HG03066 (cell line): ENCODE data around the gene MYCBP.
"Not testable (repeated sequence)": the region's sequence is repeated elsewhere in the genome, so short reads cannot be mapped to it uniquely, and the experiment has no call there.

Experiments
- ATAC-seq: cut with Tn5 transposase; IDR thresholded peaks from one replicate; pipeline ENCODE4 v1.9.1; 2021; ENCODE audit warnings: low read depth; ENCODE audit not compliant: unreplicated experiment

MYCBP gene

DNA sequence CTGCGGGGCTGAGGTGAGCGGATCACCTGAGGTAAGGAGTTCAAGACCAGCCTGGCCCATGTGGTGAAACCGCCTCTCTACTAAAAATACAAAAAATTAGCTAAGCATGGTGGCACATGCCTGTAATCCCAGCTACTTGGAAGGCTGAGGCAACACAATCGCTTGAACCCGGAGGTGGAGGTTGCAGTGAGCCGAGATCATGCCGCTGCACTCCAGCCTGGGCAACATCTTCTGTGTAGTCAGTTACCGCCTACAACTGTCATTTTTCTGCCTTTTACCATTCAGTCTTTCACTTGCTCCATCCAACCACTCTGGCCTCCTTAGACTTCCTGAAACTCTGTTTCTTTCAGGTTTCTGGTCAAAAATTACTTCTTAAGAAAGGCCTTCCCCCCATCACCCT lies 2.2 kb downstream of the MYCBP start:
- ATAC-seq = no peak

DNA sequence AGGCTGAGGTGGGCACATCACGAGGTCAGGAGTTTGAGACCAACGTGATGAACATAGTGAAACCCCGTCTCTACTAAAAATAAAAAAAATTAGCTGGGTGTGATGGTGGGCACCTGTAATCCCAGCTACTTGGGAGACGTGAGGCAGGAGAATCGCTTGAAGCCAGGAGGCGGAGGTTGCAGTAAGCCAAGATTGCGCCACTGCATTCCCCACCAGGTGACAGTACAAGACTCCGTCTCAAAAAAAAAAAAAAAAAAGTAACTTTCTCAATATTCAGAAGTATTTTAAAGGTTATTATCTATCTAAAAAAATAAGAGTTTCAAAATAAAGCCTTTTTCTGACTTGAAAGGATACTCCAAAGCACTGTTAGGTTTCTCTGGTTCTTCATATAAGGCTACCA lies 5.9 kb downstream of the MYCBP start:
- no peak for ATAC-seq

GRCh38 chr1:38865112-38865715 lies 7.9 kb downstream of the MYCBP start:
- ATAC-seq = no peak

- no peak for ATAC-seq
Measured at GRCh38 chr1:38860454-38860795, 12.7 kb downstream of the MYCBP start.

GRCh38 chr1:38859561-38860453 lies 13.3 kb downstream of the MYCBP start, which contains the start of gene RRAGC:
TSS of gene RRAGC (minus strand) at chr1:38859772. CDS start at chr1:38859646, 126 bp downstream.
- ATAC-seq = peak; percentile 90

DNA sequence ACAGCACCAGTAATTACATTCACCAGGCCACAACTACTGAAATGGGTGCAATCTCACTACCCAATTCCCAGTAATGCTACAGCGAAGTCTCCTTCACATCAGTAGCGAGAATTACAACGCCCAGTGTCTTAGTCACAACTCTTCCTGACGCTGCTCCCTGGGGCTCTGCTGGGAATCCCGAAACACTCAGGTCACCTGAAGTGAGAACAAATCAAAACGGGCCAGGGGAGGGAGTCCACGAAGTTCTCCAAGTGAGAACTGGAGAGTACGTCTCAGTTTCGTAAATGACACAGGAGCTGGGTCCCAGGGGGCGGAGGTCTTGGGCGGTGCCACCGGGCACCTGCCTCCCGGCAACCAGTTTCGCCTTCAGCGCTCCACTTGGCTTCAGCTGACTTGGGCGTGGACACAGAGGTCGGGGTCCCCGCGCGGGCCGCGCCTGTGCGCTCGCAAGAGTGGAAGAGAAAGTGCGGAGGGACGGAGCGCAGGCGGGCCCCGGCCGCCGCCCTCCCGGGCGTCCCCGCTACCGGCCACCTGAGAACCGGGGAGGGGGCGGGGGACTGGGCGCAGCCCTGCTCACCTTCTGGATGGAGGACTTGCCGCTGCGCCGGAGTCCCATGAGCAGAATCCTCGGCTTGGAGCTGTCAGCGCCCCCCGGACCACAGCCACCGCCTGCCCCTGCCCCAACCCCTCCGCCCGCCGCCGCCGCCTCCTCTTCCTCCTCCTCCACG lies 14.2 kb downstream of the MYCBP start:
- ATAC-seq = peak; percentile 21

DNA sequence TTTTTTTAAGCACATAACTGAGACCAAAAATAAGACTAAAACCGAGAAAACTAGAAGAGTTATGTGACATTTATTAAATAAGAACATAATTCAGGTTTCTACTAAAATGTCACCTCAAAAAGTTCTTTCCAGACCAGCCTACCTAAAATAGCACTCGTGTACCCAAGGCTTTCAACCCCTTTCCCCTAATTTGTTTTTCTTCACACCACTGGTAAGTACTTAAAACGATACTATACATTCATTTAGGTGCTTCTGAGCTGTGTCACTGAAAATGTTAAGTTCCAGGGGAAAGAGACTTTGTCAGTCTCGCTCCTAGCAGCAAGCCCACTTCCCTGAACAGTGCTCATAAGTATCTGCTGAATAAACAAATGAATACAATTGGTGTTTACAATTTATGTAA lies 20.4 kb downstream of the MYCBP start:
- ATAC-seq = no peak

GRCh38 chr1:38848071-38848470 lies 25.1 kb downstream of the MYCBP start:
- ATAC-seq = no peak

DNA sequence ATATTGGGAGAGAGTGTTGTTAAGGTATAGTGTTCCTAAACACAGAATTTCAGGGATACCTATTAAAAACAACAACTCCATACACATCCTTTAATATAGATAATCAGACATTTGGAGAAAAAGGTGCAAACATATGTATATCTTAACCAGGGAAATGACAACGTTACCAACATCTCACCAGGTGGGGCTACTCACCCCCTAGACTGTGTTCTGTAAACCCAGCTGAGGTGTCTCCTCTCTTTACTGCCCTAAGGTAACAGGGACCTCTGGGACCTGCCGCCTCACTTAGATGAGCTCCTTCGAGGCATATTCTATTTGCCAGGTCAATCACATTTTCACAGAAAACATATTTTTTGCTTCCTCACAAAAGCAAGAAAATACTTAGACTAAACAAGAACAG lies 26.9 kb downstream of the MYCBP start:
- no peak for ATAC-seq

GRCh38 chr1:38845088-38845487 lies 28.1 kb downstream of the MYCBP start:
- ATAC-seq = not testable (repeated sequence)

DNA sequence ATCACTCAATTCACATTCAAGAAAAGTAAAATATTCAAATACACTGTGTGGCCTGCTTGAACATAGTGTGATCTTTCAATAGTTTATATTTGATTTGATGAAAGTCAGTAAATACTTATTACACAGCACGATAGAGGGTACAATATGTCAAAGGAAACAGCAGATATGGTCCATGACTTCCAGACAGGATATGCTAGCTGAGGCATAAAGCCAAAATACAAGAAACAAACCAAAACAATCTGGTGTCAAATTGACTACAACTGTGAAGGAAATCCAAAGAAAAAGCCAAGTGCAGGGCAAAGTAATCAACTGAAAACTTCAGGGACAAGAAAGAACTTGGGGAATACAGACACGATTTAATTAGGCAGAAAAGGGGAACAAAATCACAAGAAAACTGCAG lies 32.9 kb downstream of the MYCBP start:
- no peak for ATAC-seq

GRCh38 chr1:38839363-38839762 lies 33.8 kb downstream of the MYCBP start:
- no peak for ATAC-seq

DNA sequence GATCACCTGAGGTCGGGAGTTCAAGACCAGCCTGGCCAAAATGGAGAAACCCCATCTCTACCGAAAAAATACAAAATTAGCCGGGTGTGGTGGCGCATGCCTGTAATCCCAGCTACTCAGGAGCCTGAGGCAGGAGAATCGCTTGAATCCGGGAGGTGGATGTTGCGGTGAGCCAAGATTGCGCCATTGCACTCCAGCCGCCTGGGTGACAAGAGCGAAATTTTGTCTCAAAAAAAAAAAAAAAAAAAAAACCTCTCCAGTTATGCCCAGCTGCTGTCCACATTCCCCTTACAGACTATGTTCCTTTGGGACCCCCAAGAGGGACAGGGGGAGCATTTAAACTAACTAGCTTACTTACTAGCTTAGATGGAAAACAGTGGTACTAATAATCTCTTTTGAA lies 36.8 kb downstream of the MYCBP start:
- not testable (repeated sequence) for ATAC-seq

GRCh38 chr1:38834937-38835827 lies 38.0 kb downstream of the MYCBP start:
- no peak for ATAC-seq

GRCh38 chr1:38834221-38834782 lies 38.8 kb downstream of the MYCBP start:
- no peak for ATAC-seq

GRCh38 chr1:38833146-38833545 lies 40.0 kb downstream of the MYCBP start:
- no peak for ATAC-seq

- no peak for ATAC-seq
Measured at GRCh38 chr1:38832370-38832734, 40.8 kb downstream of the MYCBP start.

DNA sequence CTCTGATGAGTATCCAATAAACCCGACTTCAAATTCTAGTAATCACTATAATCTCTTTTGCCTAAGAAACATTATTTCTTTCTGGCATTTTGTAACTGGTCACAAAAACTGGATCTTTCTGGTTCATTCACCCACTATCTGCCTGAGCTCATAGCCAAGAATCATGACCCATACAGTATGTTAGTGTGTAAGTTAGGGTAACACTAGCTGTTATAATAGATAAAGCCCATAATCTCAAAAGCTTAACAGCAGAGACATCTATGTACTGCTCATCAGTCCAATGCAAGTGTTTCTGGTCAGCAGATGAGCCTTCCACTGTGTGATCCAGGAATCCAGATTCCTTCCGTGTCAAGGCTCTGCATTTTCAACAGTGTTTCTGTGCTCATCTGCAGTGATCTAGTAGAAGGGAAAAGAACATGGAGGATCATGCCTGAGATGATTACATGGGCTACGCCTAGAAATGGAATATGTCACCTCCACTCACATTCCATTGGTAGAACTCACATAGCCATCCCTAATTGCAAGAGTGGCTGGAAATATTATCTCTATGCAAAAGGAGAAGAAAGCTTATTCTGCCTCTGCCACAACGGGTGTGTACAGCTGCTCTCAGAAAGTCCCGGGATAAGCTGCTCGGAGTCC lies 41.3 kb downstream of the MYCBP start:
- ATAC-seq = no peak

- ATAC-seq = no peak
Measured at GRCh38 chr1:38829368-38829767, 43.8 kb downstream of the MYCBP start.

DNA sequence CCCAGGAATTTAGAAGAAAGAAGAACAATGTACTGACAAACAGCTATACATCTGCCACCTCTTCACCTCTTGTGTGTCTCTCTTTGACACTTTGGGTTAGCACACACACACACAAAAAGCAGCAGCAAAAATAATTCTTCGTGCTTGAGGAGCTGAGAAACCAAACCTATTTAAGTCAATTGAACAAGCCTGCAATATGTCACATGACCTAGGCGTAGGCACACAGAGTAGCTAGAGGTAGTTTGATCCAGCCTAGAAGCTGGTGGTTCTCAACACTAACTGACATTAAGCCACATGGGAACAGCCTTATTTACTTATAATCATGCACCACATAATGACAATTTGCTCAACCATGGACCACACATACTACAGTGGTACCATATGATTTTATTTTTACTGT lies 45.8 kb downstream of the MYCBP start:
- no peak for ATAC-seq
